GM12801 (cell line): ENCODE data around the gene GNPTAB.

ENCODE experiments used
- CTCF ChIP-seq: IDR thresholded peaks from one replicate; pipeline ENCODE4 v1.5.1; 2011; ENCODE audit warnings: control low read depth; ENCODE audit not compliant: insufficient read length; ENCODE audit errors: extremely low read depth

The GNPTAB gene

GRCh38 chr12:101804409-101804808 lies 26.4 kb downstream of the GNPTAB start:
- TF ChIP-seq CTCF = no peak

GRCh38 chr12:101803978-101804377 lies 26.8 kb downstream of the GNPTAB start:
- no peak for TF ChIP-seq CTCF

- no peak for TF ChIP-seq CTCF
These were observed 28.3 kb downstream of the GNPTAB start for GRCh38 chr12:101802486-101802885.

GRCh38 chr12:101799774-101800173 lies 31.0 kb downstream of the GNPTAB start:
- no peak for TF ChIP-seq CTCF

- no peak for TF ChIP-seq CTCF
These were observed 35.0 kb downstream of the GNPTAB start for GRCh38 chr12:101795786-101796185.

GRCh38 chr12:101795013-101795412 lies 35.7 kb downstream of the GNPTAB start:
- TF ChIP-seq CTCF = no peak

GRCh38 chr12:101794574-101794973 lies 36.2 kb downstream of the GNPTAB start:
- no peak for TF ChIP-seq CTCF

GRCh38 chr12:101793401-101793800 lies 37.4 kb downstream of the GNPTAB start:
- no peak for TF ChIP-seq CTCF
